ENCODE measurements around the gene MRPL12. TPM values are rescaled to one million over a fixed set of nuclear protein-coding genes. Genes with fewer than 3 reads are reported as not detected.

Gene MRPL12
- total RNA-seq, 1 experiment from 2014 or later, result 35.9 TPM

GRCh38 chr17:81714412-81715106 lies 11.4 kb downstream of the MRPL12 start:
- DNase-seq, result no peak
- H3K4me3 ChIP-seq (ENCODE audit: insufficient read depth, low read depth, low read length), result no peak overlapping the region
- peaks cover 1% of the 10 kb centered on the region for H3K36me3 ChIP-seq (replicated peaks; ENCODE audit: control insufficient read depth, insufficient read depth, low read length)
- H3K27me3 ChIP-seq (ENCODE audit: control insufficient read depth, insufficient read depth, low read length), result peaks cover 1% of the 10 kb centered on the region; the same call in 1 of the 2 replicates

- DNase-seq, result no peak
- no peak overlapping the region for H3K4me3 ChIP-seq (ENCODE audit: insufficient read depth, low read depth, low read length)
- peaks cover 1% of the 10 kb centered on the region for H3K36me3 ChIP-seq (replicated peaks; ENCODE audit: control insufficient read depth, insufficient read depth, low read length)
- H3K27me3 ChIP-seq (ENCODE audit: control insufficient read depth, insufficient read depth, low read length), result peaks cover 1% of the 10 kb centered on the region; the same call in 1 of the 2 replicates
Observed at GRCh38 chr17:81715107-81715871, 12.1 kb downstream of the MRPL12 start.

- H3K36me3 ChIP-seq (replicated peaks; ENCODE audit: control insufficient read depth, insufficient read depth, low read length), result peaks cover 1% of the 10 kb centered on the region
- H3K4me3 ChIP-seq (ENCODE audit: insufficient read depth, low read depth, low read length), result no peak overlapping the region
- no peaks in the 10 kb centered on the region for H3K27me3 ChIP-seq (ENCODE audit: control insufficient read depth, insufficient read depth, low read length)
- DNase-seq, result no peak
Observed at GRCh38 chr17:81715872-81716673, 12.9 kb downstream of the MRPL12 start.

DNA sequence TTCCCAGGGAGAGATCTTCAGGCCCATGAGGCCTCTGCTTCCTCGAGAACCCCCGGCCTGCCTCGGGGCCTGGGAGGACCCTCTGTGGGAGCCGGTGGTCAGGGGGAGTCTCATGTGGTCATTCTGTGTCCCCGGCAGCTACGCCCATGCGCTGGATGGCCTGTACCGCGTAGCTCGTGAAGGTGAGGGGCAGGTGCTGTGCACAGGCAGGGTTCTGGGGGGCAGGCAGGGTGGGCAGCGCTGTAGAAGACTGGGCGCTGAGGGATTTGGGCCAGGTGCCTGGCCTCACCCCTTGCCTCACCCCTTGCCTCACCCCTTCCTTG lies 13.5 kb downstream of the MRPL12 start:
- DNase-seq, result no peak
- Histone ChIP-seq H3K36me3 (replicated peaks; ENCODE audit: control insufficient read depth, insufficient read depth, low read length) (peaks cover 1% of the 10 kb centered on the region), H3K4me3 (ENCODE audit: insufficient read depth, low read depth, low read length) (no peak overlapping the region), H3K27me3 (ENCODE audit: control insufficient read depth, insufficient read depth, low read length) (no peaks in the 10 kb centered on the region)

- Histone ChIP-seq H3K4me3 (ENCODE audit: insufficient read depth, low read depth, low read length) (no peak overlapping the region), H3K36me3 (replicated peaks; ENCODE audit: control insufficient read depth, insufficient read depth, low read length) (peaks cover 1% of the 10 kb centered on the region), H3K27me3 (ENCODE audit: control insufficient read depth, insufficient read depth, low read length) (no peaks in the 10 kb centered on the region)
- DNase-seq, result no peak
Observed at GRCh38 chr17:81717049-81717765, 14.0 kb downstream of the MRPL12 start.

- Histone ChIP-seq H3K4me3 (ENCODE audit: insufficient read depth, low read depth, low read length) (no peak overlapping the region), H3K36me3 (replicated peaks; ENCODE audit: control insufficient read depth, insufficient read depth, low read length) (peaks cover 1% of the 10 kb centered on the region), H3K27me3 (ENCODE audit: control insufficient read depth, insufficient read depth, low read length) (no peaks in the 10 kb centered on the region)
- DNase-seq, result no peak
Observed at GRCh38 chr17:81717766-81718089, 14.6 kb downstream of the MRPL12 start.

DNA sequence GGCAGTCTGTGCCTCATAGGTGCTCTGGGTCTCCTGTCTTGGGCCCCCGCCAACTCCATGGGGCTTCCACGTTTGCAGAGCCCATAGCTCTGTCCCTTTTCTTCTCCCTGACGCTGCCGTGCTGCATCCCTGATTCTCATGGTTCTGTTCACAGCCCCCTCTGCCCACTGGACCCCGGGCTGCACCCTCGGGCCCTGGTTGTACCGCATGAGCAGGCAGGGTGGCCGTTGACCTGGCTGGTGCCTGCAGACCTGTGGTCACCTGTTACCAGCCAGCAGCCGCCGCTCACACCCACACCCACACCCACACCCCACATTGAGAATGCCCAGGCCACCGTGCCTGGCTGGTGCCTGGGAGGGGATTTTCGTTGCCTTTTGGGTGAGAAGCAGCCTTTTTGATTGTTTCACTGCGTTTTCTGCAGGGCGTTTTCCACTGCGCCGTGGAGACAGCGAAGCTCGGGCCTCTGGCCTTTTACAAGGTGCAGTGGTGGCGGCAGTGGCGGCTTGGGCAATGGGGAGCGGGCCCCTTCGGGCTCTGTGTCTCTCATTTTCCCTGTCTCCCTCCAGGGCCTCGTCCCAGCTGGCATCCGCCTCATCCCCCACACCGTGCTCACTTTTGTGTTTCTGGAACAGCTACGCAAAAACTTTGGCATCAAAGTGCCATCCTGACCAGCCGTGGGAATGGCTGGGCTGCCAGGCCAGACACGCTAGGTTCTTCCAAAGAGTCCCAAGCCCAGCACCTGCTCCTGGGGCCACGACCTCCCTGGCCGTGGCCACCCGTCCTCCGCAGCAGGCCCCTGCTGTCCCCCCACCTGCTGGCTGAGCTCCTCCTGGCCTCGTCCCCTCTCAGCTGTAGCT lies 16.5 kb downstream of the MRPL12 start:
- Histone ChIP-seq H3K36me3 (replicated peaks; ENCODE audit: control insufficient read depth, insufficient read depth, low read length) (peaks cover 1% of the 10 kb centered on the region), H3K4me3 (ENCODE audit: insufficient read depth, low read depth, low read length) (no peak overlapping the region), H3K27me3 (ENCODE audit: control insufficient read depth, insufficient read depth, low read length) (no peaks in the 10 kb centered on the region)
- DNase-seq, result no peak

DNA sequence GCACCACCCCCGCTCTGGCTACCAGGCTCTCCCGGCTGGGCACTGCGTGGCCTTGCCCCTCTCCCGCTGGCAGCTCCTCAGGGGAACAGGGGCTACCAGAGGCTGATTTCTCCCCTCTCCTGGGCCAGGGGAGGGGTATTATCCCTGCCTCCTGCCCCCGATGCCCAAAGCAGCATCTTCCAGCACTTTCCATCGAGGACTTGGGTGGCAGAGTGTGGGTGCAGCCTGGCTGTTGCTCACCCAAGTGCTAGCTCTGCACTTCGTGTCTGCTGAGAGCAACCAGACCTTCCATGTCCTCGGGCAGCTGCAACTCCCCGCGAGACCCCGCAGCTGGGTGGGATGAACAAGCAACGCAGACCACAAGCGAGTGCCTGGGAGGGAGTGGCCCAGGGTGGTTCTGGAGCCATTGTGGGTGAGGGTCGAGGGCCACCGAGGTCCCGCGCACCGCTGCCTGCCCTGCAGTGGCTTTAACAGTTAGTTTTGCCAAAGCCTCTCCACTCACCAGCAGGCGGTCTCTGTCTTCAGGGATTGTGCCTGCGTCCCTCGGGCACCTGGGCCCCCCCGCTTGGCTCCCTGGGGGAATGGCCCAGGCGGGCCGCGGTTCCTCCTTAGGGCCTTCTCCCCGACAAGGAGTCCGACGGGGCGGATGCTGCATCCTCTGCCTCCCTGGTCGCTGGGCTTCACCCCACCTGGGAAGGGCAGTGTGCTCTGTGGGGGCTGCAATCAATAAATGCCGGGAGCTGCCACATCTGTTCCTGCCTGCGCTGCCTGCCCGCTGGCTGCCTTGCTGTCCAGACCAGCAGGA lies 17.3 kb downstream of the MRPL12 start:
- H3K27me3 ChIP-seq (ENCODE audit: control insufficient read depth, insufficient read depth, low read length), result no peaks in the 10 kb centered on the region
- DNase-seq, result no peak
- peaks cover 1% of the 10 kb centered on the region; the same call in 1 of the 2 replicates for H3K36me3 ChIP-seq (replicated peaks; ENCODE audit: control insufficient read depth, insufficient read depth, low read length)
- H3K4me3 ChIP-seq (ENCODE audit: insufficient read depth, low read depth, low read length), result no peak overlapping the region

- no peak overlapping the region for H3K4me3 ChIP-seq (ENCODE audit: insufficient read depth, low read depth, low read length)
- peak; percentile 82 for DNase-seq
Observed at GRCh38 chr17:81722184-81723120, 19.3 kb downstream of the MRPL12 start.

DNA sequence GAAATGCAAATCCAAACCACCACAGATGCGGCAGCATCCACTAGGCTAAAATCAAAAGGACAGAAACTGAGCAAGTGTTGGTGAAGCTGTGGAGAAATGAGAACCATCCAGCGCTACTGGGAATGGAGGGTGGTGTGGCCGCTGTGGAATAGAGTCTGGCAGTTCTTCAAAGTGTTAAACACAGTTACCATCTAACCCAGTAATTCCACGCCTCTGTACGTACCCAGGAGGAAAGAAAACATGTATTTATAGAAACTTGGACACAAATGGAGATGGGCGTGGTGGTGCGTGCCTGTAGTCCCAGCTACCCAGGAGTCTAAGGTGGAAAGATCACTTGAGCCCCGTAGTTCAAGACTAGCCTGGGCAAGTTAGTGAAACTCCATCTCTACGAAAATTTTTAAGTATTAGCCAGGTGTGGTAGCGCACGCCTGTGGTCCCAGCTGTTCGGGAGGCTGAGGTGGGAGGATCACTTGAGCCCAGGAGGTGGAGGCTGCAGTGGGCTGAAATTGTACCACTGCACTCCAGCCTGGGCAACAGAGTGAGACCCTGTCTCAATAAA lies 20.6 kb downstream of the MRPL12 start:
- Histone ChIP-seq H3K4me3 (ENCODE audit: insufficient read depth, low read depth, low read length) (no peak overlapping the region), H3K36me3 (replicated peaks; ENCODE audit: control insufficient read depth, insufficient read depth, low read length) (no peaks in the 10 kb centered on the region), H3K27me3 (ENCODE audit: control insufficient read depth, insufficient read depth, low read length) (no peaks in the 10 kb centered on the region)
- DNase-seq, result no peak

More at GRCh38 chr17:81722184-81723120, 19.3 kb downstream of the MRPL12 start:
- Histone ChIP-seq H3K36me3 (replicated peaks; ENCODE audit: control insufficient read depth, insufficient read depth, low read length) (no peaks in the 10 kb centered on the region), H3K27me3 (ENCODE audit: control insufficient read depth, insufficient read depth, low read length) (no peaks in the 10 kb centered on the region)

- no peaks in the 10 kb centered on the region for H3K27me3 ChIP-seq (ENCODE audit: control insufficient read depth, insufficient read depth, low read length)
- DNase-seq, result no peak
- H3K4me3 ChIP-seq (ENCODE audit: insufficient read depth, low read depth, low read length), result no peak overlapping the region
- no peaks in the 10 kb centered on the region for H3K36me3 ChIP-seq (replicated peaks; ENCODE audit: control insufficient read depth, insufficient read depth, low read length)
Observed at GRCh38 chr17:81725439-81725838, 22.3 kb downstream of the MRPL12 start.

GRCh38 chr17:81726004-81726403 lies 22.8 kb downstream of the MRPL12 start:
- H3K4me3 ChIP-seq (ENCODE audit: insufficient read depth, low read depth, low read length), result no peak overlapping the region

More at GRCh38 chr17:81726004-81726403, 22.8 kb downstream of the MRPL12 start:
- H3K36me3 ChIP-seq (replicated peaks; ENCODE audit: control insufficient read depth, insufficient read depth, low read length), result no peaks in the 10 kb centered on the region
- no peak for DNase-seq
- no peaks in the 10 kb centered on the region for H3K27me3 ChIP-seq (ENCODE audit: control insufficient read depth, insufficient read depth, low read length)
